Stimulated activated CD4-positive, alpha-beta T cell treated with anti-CD3 and anti-CD28 coated beads, Interleukin-1b, Interleukin-23, amount 100 ng/mL, for 1 hour (primary cell): Measurements from ENCODE around the gene ST8SIA1.
"Not testable (repeated sequence)": the region's sequence is repeated elsewhere in the genome, so short reads cannot be mapped to it uniquely, and the experiment has no call there.

Experiments
- DNase-seq, 2 donors: peaks; one replicate each; pipeline ENCODE4 v3.0.0-alpha.2; 2020; ENCODE audit warnings: low read depth in 2 of 2

The ST8SIA1 gene

DNA sequence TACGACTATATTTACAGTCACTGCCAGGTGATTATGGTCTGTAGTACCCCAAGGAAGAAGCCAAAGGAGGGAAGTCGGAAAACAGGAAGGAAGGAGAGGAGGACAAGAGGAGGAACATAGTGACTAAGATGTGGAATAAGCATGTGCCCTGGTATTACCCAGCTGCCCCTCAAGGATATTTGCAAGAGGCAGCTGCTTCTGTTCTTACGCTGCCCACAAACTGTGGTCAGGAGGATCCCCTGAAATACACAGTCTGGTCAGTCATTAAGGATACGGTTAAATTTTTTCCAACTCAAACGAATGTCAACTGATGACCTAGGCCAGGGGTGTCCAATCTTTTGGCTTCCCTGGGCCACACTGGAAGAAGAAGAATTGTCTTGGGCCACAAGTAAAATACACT is 162.0 kb downstream of the ST8SIA1 start:
- no peak for DNase-seq

GRCh38 chr12:22169376-22169775 is 165.1 kb downstream of the ST8SIA1 start:
- DNase-seq, result no peak

- no peak for DNase-seq
Measured at GRCh38 chr12:22164139-22164538, 170.4 kb downstream of the ST8SIA1 start.

DNA sequence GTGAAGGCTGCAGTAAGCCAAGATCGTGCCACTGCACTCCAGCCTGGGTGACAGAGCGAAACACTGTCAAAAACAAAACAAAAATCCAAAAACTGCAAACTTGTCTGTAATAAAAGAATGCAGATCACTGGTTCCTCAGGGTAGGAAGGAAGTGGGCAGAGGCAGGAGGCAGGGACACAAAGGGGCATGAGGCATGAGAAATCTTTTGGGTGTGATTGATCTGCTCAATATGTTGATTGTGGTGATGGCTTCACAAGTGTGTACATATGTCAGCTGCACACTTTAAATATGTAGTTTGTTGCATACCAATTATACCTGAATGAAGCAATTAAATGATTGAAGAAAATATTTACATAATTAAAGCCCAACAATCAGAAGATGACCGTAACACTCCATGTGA is 170.9 kb downstream of the ST8SIA1 start:
- DNase-seq, result no peak

- DNase-seq, result no peak
Measured at GRCh38 chr12:22160396-22161003, 174.0 kb downstream of the ST8SIA1 start.

DNA sequence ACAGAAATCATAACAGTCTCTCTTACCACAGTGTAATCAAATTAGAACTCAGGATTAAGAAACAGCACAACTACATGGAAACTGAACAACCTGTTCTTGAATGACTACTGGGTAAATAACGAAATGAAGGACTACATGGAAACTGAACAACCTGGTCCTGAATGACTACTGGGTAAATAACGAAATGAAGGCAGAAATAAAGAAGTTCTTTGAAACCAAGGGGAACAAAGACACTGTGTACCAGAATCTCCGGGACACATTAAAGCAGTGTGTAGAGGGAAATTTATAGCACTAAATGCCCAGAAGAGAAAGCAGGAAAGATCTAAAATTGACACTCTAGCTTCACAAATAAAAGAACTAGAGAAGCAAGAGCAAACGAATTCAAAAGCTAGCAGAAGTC is 185.2 kb downstream of the ST8SIA1 start:
- not testable (repeated sequence) for DNase-seq

- DNase-seq, result not testable (repeated sequence)
Measured at GRCh38 chr12:22146686-22147085, 187.8 kb downstream of the ST8SIA1 start.
